HepG2 (cell line): Measurements from ENCODE around the gene SH2D3C. TPM values are rescaled to one million over a fixed set of nuclear protein-coding genes. Genes with fewer than 3 reads are reported as not detected.

ENCODE experiments used
- AHDC1 ChIP-seq: sonication (generic); formaldehyde crosslinking; IDR thresholded peaks from 2 replicates; pipeline ENCODE4 v1.5.1; 2020; ENCODE audit warnings: mild to moderate bottlenecking, missing genetic modification reagents, borderline replicate concordance
- HINFP ChIP-seq: sonication (generic); formaldehyde crosslinking; IDR thresholded peaks from 2 replicates; pipeline ENCODE4 v1.4.0; 2020; ENCODE audit warnings: low read depth, mild to moderate bottlenecking, missing genetic modification reagents
- HIVEP1 ChIP-seq: sonication (generic); formaldehyde crosslinking; IDR thresholded peaks from 2 replicates; pipeline ENCODE4 v1.4.0; 2020; ENCODE audit warnings: mild to moderate bottlenecking, missing genetic modification reagents
- HOXA7 ChIP-seq: sonication (generic); formaldehyde crosslinking; IDR thresholded peaks from 2 replicates; pipeline ENCODE4 v1.8.1; 2022; ENCODE audit warnings: mild to moderate bottlenecking, missing genetic modification reagents, moderate library complexity
- HOXA9 ChIP-seq: sonication (generic); formaldehyde crosslinking; IDR thresholded peaks from 2 replicates; pipeline ENCODE4 v1.8.1; 2022; ENCODE audit warnings: missing genetic modification reagents, mild to moderate bottlenecking, moderate library complexity, borderline replicate concordance
- IKZF4 ChIP-seq: sonication (generic); formaldehyde crosslinking; IDR thresholded peaks from 2 replicates; pipeline ENCODE4 v1.5.1; 2020; ENCODE audit warnings: borderline replicate concordance, mild to moderate bottlenecking, low read depth, missing genetic modification reagents; ENCODE audit errors: not compliant biosample characterization
- MEIS1 ChIP-seq: sonication (generic); formaldehyde crosslinking; IDR thresholded peaks from 2 replicates; pipeline ENCODE4 v1.9.0; 2021; ENCODE audit warnings: mild to moderate bottlenecking, missing genetic modification reagents, moderate library complexity, borderline replicate concordance
- NCOA1 ChIP-seq: sonication (generic); formaldehyde crosslinking; IDR thresholded peaks from 2 replicates; pipeline ENCODE4 v1.9.0; 2021; ENCODE audit warnings: missing genetic modification reagents
- PRPF4 ChIP-seq: fragments of 200-400 bp; formaldehyde crosslinking; IDR thresholded peaks from 2 replicates; pipeline ENCODE4 v1.6.1; 2016; ENCODE audit warnings: low read length, low read depth; ENCODE audit not compliant: poor library complexity, severe bottlenecking
- PTBP1 ChIP-seq: fragments of 200-400 bp; formaldehyde crosslinking; IDR thresholded peaks from 2 replicates; pipeline ENCODE4 v1.6.1; 2018; ENCODE audit warnings: low read length, low read depth; ENCODE audit not compliant: poor library complexity, severe bottlenecking
- SALL1 ChIP-seq: sonication (generic); formaldehyde crosslinking; IDR thresholded peaks from 2 replicates; pipeline ENCODE4 v1.8.0; 2022; ENCODE audit warnings: mild to moderate bottlenecking, missing genetic modification reagents
- TBX3 ChIP-seq: fragments of 450-650 bp; IDR thresholded peaks from 2 replicates; pipeline ENCODE4 v1.6.1; 2017; ENCODE audit warnings: antibody characterized with exemption, mild to moderate bottlenecking, inconsistent platforms, borderline replicate concordance
- ZBTB2 ChIP-seq: sonication (generic); formaldehyde crosslinking; IDR thresholded peaks from 2 replicates; pipeline ENCODE4 v1.8.0; 2022; ENCODE audit warnings: low read depth, missing genetic modification reagents
- ZBTB7A ChIP-seq: sonication (generic); formaldehyde crosslinking; IDR thresholded peaks from 2 replicates; pipeline ENCODE4 v1.8.0; 2022; ENCODE audit warnings: mild to moderate bottlenecking, missing genetic modification reagents
- ZNF160 ChIP-seq: sonication (generic); formaldehyde crosslinking; IDR thresholded peaks from 2 replicates; pipeline ENCODE4 v1.8.0; 2022; ENCODE audit warnings: mild to moderate bottlenecking, inconsistent platforms, missing genetic modification reagents
- ZNF577 ChIP-seq: sonication (generic); formaldehyde crosslinking; IDR thresholded peaks from 2 replicates; pipeline ENCODE4 v1.4.0; 2020; ENCODE audit warnings: mild to moderate bottlenecking, low read depth, missing genetic modification reagents, borderline replicate concordance
- ZNF710 ChIP-seq: sonication (generic); formaldehyde crosslinking; IDR thresholded peaks from 2 replicates; pipeline ENCODE4 v1.5.0; 2020; ENCODE audit warnings: mild to moderate bottlenecking, missing genetic modification reagents, borderline replicate concordance
- polyA plus RNA-seq, 8 experiments: library from polyadenylated mRNA; depleted of rRNA in 3 of 8; stranded (reverse) in 7 of 8; unstranded in 1 of 8; fragments of >200 nt; fragmentation: Illumina TruSeq in 4 of 8; extraction: Trizol in 4 of 8; gene quantifications; 2 replicates each; pipeline versions ENCODE4 v1.2.1 to v1.2.3, GENCODE V29; 2011 to 2016; ENCODE audit warnings: low read depth in 4 of 8, missing spikeins in 1 of 8, mixed read lengths in 1 of 8; ENCODE audit not compliant: insufficient read depth in 1 of 8
- total RNA-seq, 5 experiments: library from RNA; depleted of rRNA; stranded (reverse); fragments of >200 nt; fragmentation: Illumina TruSeq; extraction: Trizol; gene quantifications; 2 replicates each; pipeline ENCODE4 v1.2.3, GENCODE V29; 2016; ENCODE audit warnings: low read depth in 1 of 5

SH2D3C gene
- total and polyA plus RNA-seq, 2 of the 13 experiments (the other 11 are each of a cell fraction or from before 2014, with no cell fraction given), result not detected

GRCh38 chr9:127785933-127786772, 7.7 kb upstream of the SH2D3C start, which contains the start of gene CDK9 (continued):
- no peak for TF ChIP-seq AHDC1 (CRISPR knock-in tag)
- TF ChIP-seq PRPF4, result peak; percentile 92
- no peak for TF ChIP-seq ZNF710 (CRISPR knock-in tag)
- no peak for TF ChIP-seq ZBTB7A (CRISPR knock-in tag)
- no peak; the same call in 1 of the 2 replicates for TF ChIP-seq ZBTB2 (CRISPR knock-in tag)
- TF ChIP-seq ZNF577 (CRISPR knock-in tag), result no peak
- TF ChIP-seq SALL1 (CRISPR knock-in tag), result peak; percentile 41; the same call in 1 of the 2 replicates
- TF ChIP-seq MEIS1, result no peak
- no peak for TF ChIP-seq TBX3
- no peak for TF ChIP-seq HINFP (CRISPR knock-in tag)
- TF ChIP-seq HOXA7 (CRISPR knock-in tag), result no peak
- TF ChIP-seq ZNF160, result no peak; the same call in none of the 2 replicates
- TF ChIP-seq IKZF4 (CRISPR knock-in tag), result peak; percentile 76
- TF ChIP-seq HIVEP1, result peak; percentile 56; the same call in 1 of the 2 replicates
- no peak for TF ChIP-seq PTBP1
- TF ChIP-seq HOXA9, result no peak
- no peak for TF ChIP-seq NCOA1 (CRISPR knock-in tag)
